ENCODE results near the gene PARP8.
"Not testable (repeated sequence)": the region's sequence is repeated elsewhere in the genome, so short reads cannot be mapped to it uniquely, and the experiment has no call there.

The PARP8 gene

GRCh38 chr5:50794812-50795211, 128.4 kb downstream of the PARP8 start:
- DNase-seq: no peak

GRCh38 chr5:50798002-50798401, 131.6 kb downstream of the PARP8 start:
- no peak for DNase-seq

GRCh38 chr5:50799596-50799995, 133.2 kb downstream of the PARP8 start:
- no peak for DNase-seq

GRCh38 chr5:50800410-50800809, 134.0 kb downstream of the PARP8 start:
- DNase-seq: no peak

GRCh38 chr5:50807661-50808060, 141.2 kb downstream of the PARP8 start:
- DNase-seq: no peak

- no peak for DNase-seq
These were observed 142.0 kb downstream of the PARP8 start for GRCh38 chr5:50808406-50808805.

- not testable (repeated sequence) for DNase-seq
These were observed 145.3 kb downstream of the PARP8 start for GRCh38 chr5:50811746-50812145.

- no peak for DNase-seq
These were observed 147.3 kb downstream of the PARP8 start for GRCh38 chr5:50813691-50814090.

- DNase-seq: no peak
These were observed 148.1 kb downstream of the PARP8 start for GRCh38 chr5:50814556-50814955.

GRCh38 chr5:50822046-50822445, 155.6 kb downstream of the PARP8 start:
- DNase-seq: no peak

GRCh38 chr5:50822761-50823160, 156.3 kb downstream of the PARP8 start:
- DNase-seq: no peak

- no peak for DNase-seq
These were observed 157.1 kb downstream of the PARP8 start for GRCh38 chr5:50823568-50823967.

- DNase-seq: no peak
These were observed 157.7 kb downstream of the PARP8 start for GRCh38 chr5:50824109-50824508.

- no peak for DNase-seq
These were observed 161.2 kb downstream of the PARP8 start for GRCh38 chr5:50827516-50828247.

GRCh38 chr5:50829023-50829422, 162.6 kb downstream of the PARP8 start:
- no peak for DNase-seq

- no peak for DNase-seq
These were observed 166.3 kb downstream of the PARP8 start for GRCh38 chr5:50832657-50833284.

- DNase-seq: no peak
These were observed 169.9 kb downstream of the PARP8 start for GRCh38 chr5:50836356-50836755.

GRCh38 chr5:50839472-50839871, 173.0 kb downstream of the PARP8 start:
- no peak for DNase-seq

GRCh38 chr5:50843091-50843490, 176.7 kb downstream of the PARP8 start:
- DNase-seq: no peak

- DNase-seq: no peak
These were observed 179.8 kb downstream of the PARP8 start for GRCh38 chr5:50846261-50846660.

GRCh38 chr5:50849554-50849953, 183.1 kb downstream of the PARP8 start:
- no peak for DNase-seq

- no peak for DNase-seq
These were observed 186.7 kb downstream of the PARP8 start for GRCh38 chr5:50853151-50853550.

- no peak for DNase-seq
These were observed 187.6 kb downstream of the PARP8 start for GRCh38 chr5:50854082-50854481.

GRCh38 chr5:50855001-50855400, 188.6 kb downstream of the PARP8 start:
- no peak for DNase-seq

Data from NCI-H1694 treated with DMSO at 0.1 percent for 48 hours (cell line).